ENCODE measurements around the gene MYPN. TPM values are rescaled to one million over a fixed set of nuclear protein-coding genes. Genes with fewer than 3 reads are reported as not detected.
"Not testable (repeated sequence)": the region's sequence is repeated elsewhere in the genome, so short reads cannot be mapped to it uniquely, and the experiment has no call there.

The MYPN gene
- total RNA-seq, 1 donor from 2014 or later, result 9.4 TPM

GRCh38 chr10:68135362-68135761, 26.1 kb downstream of the MYPN start:
- no peak for DNase-seq

- DNase-seq, result peak; percentile 59
These were observed 26.9 kb downstream of the MYPN start for GRCh38 chr10:68135922-68136792.

GRCh38 chr10:68137171-68137570, 27.9 kb downstream of the MYPN start:
- DNase-seq, result peak; percentile 41

GRCh38 chr10:68138526-68138925, 29.2 kb downstream of the MYPN start:
- DNase-seq, result no peak

GRCh38 chr10:68139448-68140272, 30.4 kb downstream of the MYPN start:
- DNase-seq, result peak; percentile 76

- no peak for DNase-seq
These were observed 33.5 kb downstream of the MYPN start for GRCh38 chr10:68142761-68143160.

- no peak for DNase-seq
These were observed 35.4 kb downstream of the MYPN start for GRCh38 chr10:68144709-68145108.

GRCh38 chr10:68145705-68146104, 36.4 kb downstream of the MYPN start:
- DNase-seq, result no peak

GRCh38 chr10:68146133-68146532, 36.8 kb downstream of the MYPN start:
- DNase-seq, result no peak

GRCh38 chr10:68151453-68151852, 42.2 kb downstream of the MYPN start:
- DNase-seq, result no peak

- peak; percentile 92 for DNase-seq
These were observed 44.4 kb downstream of the MYPN start for GRCh38 chr10:68153473-68154210.

- peak; percentile 61 for DNase-seq
These were observed 44.9 kb downstream of the MYPN start for GRCh38 chr10:68154211-68154497.

GRCh38 chr10:68155615-68156210, 46.4 kb downstream of the MYPN start:
- DNase-seq, result no peak

- DNase-seq, result peak; percentile 66
These were observed 47.3 kb downstream of the MYPN start for GRCh38 chr10:68156373-68157185.

- DNase-seq, result not testable (repeated sequence)
These were observed 48.2 kb downstream of the MYPN start for GRCh38 chr10:68157522-68157921.

- no peak for DNase-seq
These were observed 48.7 kb downstream of the MYPN start for GRCh38 chr10:68158031-68158430.

GRCh38 chr10:68163735-68164134, 54.4 kb downstream of the MYPN start:
- no peak for DNase-seq

- DNase-seq, result no peak
These were observed 56.4 kb downstream of the MYPN start for GRCh38 chr10:68165643-68166042.

GRCh38 chr10:68166871-68167585, 57.7 kb downstream of the MYPN start:
- no peak for DNase-seq

- DNase-seq, result no peak
These were observed 58.4 kb downstream of the MYPN start for GRCh38 chr10:68167586-68168189.

Measured in skin of body (tissue), 2 donors.